AG20443 (cell line): Measurements from ENCODE around the gene VDR.
"Not testable (repeated sequence)": the region's sequence is repeated elsewhere in the genome, so short reads cannot be mapped to it uniquely, and the experiment has no call there.

ENCODE experiments used
- DNase-seq: peaks from one replicate; pipeline ENCODE4 v3.0.0; 2012; ENCODE audit warnings: low spot score, mixed read lengths

Gene VDR

DNA sequence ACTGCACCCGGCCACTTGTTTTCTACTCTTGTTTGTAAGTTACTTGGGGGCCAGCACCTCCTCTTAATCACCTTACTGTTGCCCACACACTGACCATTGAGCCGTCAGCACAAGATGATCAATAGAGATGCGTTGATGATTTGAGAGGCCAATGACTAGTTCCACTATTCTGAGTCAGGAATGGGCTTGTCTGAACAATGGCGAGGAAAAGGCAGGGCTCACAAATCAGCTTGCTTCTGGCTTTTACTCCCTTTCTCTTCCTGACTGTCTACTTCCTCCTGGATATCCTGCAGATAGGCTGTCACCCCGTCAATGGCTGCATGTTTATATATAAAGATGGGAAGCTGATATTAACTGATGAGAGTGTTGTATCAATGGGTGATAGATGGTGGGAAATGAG, 55.9 kb downstream of the VDR start:
- no peak for DNase-seq

DNA sequence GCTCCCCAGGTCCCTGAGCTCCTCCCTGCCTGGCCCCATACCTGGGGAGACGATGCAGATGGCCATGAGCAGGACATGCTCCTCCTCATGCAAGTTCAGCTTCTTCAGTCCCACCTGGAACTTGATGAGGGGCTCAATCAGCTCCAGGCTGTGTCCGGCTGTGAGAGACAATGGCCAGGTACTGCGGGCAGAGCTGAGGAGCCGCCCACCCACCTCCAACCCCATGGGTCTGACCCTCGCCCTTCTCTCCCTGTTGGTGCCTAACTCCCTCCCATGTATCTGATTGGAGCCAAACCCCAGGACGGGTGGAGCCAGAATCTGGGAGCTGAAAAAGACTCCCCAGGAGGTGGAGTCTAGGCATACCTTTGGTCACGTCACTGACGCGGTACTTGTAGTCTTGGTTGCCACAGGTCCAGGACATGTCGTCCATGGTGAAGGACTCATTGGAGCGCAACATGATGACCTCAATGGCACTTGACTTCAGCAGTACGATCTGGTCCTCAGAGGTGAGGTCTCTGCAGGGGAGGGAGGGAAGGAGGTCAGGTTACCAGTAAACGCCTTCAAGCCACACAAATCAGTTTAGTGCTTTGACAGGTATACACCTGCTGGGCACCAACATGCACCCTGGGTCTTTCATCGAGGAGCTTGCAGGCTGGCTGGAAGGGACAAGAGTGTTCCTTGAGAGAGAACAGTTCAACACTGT, 58.3 kb downstream of the VDR start:
- DNase-seq, result no peak

DNA sequence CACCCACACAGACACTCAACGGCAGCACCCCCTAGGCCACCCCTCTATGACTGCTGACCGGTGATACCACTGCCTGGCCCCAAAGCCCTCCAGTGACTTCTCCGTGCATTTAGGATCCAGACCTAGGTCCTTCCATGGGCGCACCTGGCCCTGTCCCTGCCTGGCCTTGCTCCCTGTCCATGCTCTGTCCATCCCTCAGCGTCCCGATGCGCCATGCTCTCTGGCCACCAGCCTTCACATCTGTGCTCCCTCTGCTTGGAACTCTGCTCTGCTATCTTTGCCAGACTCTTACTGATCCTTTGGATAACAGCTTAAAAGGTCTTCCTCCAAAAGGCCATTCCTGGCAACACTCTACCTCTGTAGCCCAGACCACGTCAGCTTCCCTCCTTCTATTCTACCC, 59.7 kb downstream of the VDR start:
- no peak for DNase-seq

GRCh38 chr12:47844264-47845019, 60.4 kb downstream of the VDR start:
- DNase-seq, result peak; percentile 52

- no peak for DNase-seq
Observed at GRCh38 chr12:47843226-47843980, 61.4 kb downstream of the VDR start.

DNA sequence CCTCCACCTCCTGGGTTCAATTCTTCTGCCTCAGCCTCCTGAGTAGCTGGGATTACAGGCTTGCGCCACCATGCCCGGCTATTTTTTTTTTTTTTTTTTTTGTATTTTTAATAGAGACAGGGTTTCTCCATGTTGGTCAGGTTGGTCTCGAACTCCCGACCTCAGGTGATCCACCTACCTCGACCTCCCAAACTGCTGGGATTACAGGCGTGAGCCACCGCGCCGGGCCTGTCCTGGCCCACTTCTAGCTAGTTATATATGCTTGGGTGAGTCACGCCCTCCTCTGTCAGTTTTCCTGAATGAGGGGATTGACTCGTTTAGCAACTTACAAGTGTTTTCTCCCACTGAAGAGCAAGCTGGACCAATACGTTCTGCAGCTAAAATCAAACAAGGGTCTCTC, 62.3 kb downstream of the VDR start:
- not testable (repeated sequence) for DNase-seq

- no peak for DNase-seq
Observed at GRCh38 chr12:47841910-47842309, 62.9 kb downstream of the VDR start.

DNA sequence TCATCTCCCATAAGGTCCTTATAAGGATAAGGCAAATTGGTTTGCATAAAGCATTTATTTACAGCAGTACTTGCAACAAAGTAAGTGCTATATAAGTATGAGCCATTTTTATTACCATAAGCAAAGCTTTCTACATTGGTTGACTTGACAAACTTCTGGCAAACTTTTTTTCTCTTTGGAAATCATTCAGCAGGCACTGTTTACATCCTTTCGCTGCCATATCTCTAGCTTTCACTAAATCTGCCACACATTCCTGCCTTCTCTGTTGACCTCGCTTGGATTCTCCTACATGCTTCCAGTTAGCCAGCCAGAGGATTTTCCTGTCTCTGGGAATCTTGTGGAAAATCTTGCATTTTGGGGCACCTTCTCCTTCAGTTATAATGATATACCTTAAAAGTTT, 63.3 kb downstream of the VDR start:
- DNase-seq, result no peak

DNA sequence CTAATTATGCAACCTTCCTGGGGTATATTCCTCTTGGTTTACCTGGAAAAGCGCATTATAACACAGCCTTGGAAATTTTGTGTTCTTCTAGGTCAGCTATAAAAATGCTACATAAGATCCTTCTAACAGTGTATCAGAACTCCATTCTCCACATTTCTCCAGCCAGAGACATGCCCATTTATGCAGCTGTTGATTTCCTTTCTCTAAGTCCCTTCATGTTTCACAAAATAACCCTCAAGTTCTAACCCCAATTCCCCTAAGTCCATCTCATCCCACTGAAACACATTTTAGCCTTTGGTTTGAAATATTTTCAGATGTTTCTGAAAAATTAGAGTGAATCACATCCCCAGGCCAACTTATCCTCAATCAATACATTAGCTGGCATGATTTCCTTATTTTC, 64.2 kb downstream of the VDR start:
- DNase-seq, result no peak

DNA sequence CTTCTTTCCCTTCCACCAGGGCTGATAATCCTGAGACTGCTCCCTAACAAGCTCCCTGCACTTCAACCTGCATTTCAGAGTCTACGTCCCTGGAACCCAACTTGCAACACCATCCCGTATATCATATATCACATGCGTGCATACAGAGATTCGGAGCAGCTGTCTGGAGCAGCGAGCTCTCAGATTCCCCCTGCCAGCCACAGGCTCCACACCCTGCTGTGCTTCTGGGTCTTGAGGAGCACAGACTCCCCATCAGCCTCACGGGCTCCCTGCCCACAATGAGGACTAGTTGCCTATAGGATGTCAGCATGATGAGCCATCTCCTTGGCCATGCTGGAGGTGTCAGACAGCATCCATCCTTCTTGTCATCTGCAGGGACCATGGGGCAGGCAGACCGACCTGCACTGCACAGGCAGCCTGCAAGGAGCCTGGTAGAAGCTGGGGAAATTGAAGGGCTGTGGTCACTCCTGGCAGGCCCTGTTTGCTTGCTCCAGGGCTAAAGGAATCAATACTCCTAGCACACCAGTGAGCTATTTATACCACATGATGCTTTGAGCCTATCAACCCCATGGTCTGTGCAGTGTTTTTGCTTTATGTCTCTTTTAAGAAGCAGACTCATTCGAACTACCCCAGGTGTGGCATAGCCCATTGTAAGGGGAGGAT, 65.4 kb downstream of the VDR start:
- no peak for DNase-seq

DNA sequence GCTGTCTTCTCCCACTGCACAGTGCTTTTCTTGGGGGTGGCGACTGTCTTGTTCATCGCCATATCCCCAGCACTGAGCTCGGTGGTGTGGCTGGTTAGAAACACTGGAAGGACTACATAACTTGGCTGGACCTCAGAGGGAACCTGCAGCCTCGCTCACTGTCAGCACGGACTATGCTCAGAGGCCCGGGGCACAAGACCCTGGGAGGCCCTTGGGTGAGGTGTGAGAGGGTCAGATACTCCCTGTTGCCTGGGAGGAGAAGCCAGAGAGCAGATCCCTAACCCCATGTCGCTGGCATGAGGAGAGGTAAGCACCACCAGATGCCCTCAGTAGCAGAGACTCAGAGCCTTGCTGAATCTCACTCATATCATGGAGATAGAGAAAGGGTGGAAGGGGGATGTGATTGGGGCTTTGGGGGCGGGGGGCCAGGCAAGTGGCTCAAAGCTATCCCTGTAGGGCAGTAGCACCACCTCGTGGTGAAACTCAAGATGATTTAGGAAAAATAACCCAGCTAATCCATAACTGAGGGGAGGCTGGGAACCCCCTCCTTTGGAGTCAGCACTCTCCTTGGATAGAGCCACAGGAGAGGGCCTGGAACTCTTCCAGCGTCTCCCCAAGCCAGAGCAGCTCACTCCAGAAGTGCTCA, 66.4 kb downstream of the VDR start:
- peak; percentile 77 for DNase-seq

GRCh38 chr12:47837190-47838171, 67.3 kb downstream of the VDR start:
- DNase-seq, result peak; percentile 77

DNA sequence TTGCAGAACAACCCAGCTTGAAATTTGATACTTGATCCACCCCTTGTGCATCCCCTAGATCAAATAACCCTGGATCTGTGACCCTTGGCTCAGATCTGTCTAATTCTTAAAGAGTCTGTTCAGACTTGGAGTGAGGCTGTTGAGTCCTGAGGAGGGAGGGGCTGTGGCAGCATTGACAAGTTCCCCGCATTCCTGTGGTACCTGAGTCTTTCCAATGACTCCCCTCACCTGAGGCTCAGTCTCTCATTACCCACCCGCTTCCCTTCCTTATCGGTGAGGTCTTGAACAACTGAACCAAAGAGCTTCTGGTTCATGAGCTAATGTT, 69.0 kb downstream of the VDR start:
- DNase-seq, result no peak

DNA sequence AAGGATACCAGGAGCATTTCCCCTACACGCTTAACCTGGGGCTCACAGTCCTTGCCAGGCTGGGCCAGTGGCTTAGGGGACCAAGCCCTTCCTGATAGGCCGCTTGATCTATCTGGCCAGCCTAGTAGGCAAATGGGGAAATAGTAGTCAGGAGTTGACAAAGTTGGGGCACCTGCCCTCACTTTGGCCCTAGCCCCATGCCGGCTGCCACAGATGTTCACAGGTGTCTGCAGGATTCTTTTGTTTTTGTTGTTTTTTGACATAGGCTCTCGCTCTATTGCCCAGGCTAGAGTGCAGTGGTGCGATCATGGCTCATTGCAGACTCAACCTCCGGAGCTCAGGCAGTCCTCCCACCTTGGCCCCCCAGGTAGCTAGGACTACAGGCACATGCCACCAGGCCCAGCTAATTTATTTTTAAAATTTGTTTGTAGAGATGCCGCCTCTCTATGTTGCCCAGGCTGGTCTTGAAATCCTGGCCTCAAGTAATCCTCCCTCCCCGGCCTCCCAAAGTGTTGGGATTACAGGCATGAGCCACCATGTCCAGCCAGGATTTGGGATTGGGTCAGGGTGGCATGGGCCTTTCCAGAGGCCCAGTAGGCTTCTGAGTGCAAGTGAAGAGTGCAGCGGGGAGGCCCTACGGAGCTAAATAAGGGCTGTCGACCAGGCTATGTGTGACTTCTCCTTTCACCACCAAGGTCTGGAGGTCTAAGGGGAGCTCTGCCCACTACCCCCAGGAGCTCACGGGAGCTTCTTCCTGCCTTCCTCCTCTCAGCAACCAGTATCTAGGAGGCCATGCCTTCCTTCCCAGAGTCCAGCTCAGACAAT, 69.6 kb downstream of the VDR start:
- DNase-seq, result no peak

- DNase-seq, result no peak
Observed at GRCh38 chr12:47834199-47834903, 70.4 kb downstream of the VDR start.

DNA sequence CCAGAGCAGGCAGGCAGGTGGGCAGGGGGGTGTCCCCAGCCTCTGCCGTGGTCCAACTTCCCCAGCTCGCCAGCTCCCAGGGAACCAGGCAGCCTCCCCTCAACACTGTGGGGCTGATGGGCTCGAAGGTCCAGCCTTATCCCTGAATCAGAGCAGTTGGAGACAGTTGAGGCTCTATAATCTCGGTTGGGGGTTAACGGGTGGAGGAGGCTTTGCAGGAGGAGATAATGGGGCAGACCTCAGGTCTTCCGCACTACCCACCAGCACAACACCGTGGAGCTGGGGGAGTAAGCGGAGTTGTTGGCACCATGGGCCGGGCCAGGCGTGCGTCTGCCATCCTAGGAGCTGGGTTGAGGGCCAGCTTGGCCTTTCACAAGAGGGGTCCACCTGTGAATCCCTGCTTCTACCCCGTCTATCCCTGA, 71.2 kb downstream of the VDR start:
- no peak for DNase-seq

GRCh38 chr12:47832263-47832933, 72.4 kb downstream of the VDR start:
- DNase-seq, result no peak

GRCh38 chr12:47829584-47829983, 75.2 kb downstream of the VDR start:
- no peak for DNase-seq
